NCI-H1930 (cell line): ENCODE results near the gene FUT8.
"Not testable (repeated sequence)": the region's sequence is repeated elsewhere in the genome, so short reads cannot be mapped to it uniquely, and the experiment has no call there.

Source experiments
- DNase-seq, 2 experiments: peaks; one replicate each; lab custom pipeline; 2025; lab: John Stamatoyannopoulos, UW

FUT8 gene

GRCh38 chr14:65716813-65717212 is 304.3 kb downstream of the FUT8 start:
- DNase-seq: not testable (repeated sequence)

GRCh38 chr14:65717384-65717915 is 304.9 kb downstream of the FUT8 start:
- not testable (repeated sequence) for DNase-seq

DNA sequence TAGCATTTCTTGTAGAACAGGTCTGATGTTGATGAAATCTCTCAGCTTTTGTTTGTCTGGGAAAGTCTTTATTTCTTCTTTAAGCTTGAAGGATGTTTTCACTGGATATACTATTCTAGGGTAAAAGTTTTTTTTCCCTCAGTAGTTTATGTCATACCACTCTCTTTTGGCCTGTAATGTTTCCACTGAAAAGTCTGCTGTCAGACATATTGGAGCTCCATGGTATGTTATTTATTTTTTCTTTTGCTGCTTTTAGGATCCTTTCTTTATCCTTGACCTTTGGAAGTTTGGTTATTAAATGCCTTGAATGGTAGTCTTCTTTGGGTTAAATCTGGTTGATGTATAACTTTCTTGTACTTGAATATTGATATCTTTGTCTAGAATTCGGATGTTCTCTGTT is 306.1 kb downstream of the FUT8 start:
- no peak for DNase-seq

DNA sequence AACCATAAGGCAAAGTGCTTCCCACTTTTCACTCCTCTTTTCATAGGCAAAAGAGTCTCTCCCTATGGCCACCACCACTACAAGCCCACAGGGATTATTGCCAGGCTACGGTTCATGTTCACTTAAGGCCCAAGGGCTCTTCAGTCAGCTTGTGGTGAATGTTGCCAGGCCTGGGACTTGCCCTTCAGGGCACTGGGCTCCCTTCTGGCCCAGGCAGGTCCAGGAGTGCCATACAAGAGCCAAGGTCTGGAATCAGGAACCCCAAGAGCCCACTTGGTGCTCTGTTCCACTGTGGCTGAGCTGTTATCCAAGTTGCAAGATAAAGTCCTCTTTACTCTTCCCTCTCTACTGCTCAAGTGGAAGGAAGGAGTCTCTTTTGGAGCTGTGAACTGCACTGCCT is 307.6 kb downstream of the FUT8 start:
- no peak for DNase-seq

GRCh38 chr14:65720743-65721142 is 308.2 kb downstream of the FUT8 start:
- no peak for DNase-seq

- DNase-seq: no peak
Observed at GRCh38 chr14:65723348-65723747, 310.8 kb downstream of the FUT8 start.

DNA sequence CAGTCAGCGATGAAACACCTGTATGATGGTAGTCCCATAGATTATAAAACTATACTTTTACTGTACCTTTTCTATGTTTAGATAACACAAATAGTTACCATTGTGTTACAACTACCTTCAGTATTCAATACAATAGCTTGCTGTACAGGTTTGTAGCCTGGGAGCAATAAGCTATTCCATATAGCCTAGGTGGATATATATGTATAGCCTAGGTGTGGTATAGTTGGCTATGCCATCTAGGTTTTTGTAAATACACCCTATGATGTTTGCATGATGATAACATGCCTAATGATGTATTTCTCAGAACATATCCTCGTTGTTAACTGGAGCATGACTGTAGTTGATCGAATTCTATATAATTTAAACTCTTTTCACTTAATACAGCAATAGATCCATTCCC is 316.1 kb downstream of the FUT8 start:
- no peak for DNase-seq

GRCh38 chr14:65729566-65729965 is 317.0 kb downstream of the FUT8 start:
- DNase-seq: no peak

DNA sequence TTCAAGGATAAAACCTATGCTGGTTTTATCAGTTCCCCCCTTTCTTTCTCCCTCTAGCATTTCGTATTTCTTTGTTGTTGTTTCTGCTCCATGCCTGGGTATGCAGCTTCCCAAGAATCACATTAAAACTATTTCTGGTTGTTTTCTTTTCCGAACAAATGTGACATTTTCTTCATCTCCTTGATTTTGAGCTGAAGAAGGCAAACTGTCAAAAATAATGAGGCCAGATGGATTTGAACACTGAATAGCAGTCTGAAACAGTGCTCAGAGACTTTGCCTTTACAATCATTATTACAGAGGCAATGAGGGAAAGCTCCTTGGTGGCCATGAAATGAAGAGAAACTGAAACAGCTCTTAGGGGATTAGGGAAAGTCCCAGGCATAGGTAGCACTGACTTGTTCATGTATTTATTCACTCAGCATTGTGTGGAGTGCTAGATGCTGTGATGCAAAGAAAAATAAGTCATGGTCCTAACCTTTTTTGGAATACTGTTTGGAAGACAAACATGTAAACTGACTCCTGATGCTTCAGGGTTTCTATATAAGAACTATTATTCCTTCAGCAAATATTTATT is 319.5 kb downstream of the FUT8 start:
- DNase-seq: peak in 1 of 2 experiments; percentile 48

DNA sequence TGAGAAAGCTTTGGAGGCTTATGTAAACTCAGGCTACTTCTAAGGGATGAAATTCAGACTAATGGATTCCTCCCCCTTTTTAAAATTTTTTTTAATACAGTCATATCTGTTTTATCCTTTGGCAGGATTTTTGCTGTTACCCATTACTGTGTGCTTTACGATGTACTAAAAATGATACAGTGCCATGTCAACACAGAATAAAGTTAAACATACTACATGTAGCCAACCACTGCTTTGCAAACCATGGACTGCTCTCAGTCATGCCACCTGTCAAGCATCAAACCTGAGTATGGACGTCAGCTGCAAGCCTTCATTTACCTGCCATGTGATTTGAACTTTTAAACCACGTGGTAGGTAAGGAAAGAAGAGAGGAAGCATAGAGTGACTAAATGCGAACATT is 325.8 kb downstream of the FUT8 start:
- DNase-seq: no peak

DNA sequence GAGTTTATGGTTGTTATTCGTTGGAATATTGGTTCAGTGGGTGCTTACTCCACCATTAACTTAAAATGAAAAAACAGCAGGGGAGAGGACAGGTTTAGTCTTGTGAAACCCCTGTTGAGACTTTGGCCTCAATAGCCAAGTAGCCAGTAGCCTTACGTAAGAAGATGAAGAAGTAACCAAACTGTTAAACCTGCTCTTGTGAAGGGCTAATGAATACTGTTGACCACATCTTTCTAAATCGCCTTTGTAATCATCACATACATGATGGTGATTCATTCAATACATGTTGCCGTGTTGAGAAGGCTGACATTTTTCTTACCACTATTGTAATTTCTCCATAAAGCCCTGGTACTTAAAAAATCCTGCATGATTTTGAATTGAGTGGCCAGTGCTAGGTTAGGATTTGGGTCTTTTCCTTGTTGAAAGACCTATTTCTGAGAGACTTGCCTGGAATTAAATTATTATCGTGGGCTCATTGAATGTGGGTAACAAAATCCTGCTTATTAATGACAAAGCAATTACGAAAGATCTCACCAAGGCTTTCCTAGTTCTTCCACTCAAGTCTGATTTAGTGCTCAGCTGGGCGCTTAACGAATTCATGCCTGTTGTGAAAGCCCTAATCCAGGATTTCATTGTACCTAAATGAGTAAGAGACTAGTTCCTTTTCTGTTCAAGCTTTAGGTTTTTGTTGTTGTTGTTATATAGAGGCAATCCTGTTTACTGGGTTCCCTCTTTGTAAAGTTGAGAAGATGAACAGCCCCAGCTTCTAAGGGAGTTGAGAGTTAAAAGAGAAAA is 333.1 kb downstream of the FUT8 start:
- no peak for DNase-seq

DNA sequence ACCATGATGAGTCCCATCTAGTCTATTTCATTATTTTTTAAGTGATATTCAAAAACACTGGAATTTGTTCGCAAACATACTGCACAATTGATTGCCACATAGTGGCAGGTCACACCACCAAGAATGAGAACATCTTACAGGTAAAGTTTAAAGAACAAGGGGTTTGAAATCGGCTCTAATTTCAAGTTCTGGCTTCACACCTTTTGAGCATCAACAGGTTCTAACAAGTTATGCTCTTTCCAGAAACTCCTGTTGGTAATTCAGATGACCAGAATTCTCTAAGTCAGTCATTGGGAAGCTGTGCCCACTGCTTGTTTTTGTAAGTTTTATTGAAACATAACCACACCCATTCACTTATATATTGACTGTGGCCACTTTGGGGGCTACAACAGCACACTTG is 336.3 kb downstream of the FUT8 start:
- DNase-seq: no peak

DNA sequence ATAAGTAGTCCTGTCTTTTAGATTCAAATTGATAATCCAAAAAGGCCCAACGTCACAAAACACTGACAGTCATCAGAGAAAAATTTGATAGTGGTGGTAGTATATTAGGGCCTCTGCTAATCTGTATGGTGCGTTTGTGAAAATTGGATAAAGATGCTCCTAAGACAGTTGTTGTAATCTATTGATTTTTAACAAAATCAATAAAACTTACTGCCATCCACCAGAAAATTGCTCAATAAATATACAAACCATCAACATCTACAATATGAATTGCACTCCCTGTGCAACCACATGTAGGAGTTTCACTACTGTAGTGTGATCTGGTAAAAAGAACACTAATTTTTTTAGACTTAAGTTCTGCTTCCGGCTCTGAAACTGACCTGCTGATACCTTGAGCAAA is 336.8 kb downstream of the FUT8 start:
- DNase-seq: no peak

DNA sequence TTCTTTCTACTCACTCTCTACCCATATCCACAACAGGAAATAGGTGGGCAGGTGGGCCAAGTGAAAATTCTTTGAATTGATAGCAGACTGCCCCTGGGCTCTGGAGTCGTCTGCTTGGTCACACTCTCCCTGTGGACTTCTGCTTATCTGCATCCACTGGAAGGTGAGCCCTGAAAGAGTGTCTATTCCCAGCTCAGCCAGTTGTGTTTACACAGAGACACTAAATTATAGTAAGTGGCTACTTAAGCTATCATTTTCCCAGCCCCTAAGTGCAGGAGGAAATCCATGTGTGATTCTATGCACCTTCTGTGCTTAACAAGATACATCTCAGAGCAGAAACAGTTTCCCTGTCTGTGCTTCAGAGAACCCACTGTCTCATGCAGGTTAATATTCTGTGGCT is 338.4 kb downstream of the FUT8 start:
- DNase-seq: peak; percentile 43 to 49

- DNase-seq: no peak
Observed at GRCh38 chr14:65751510-65751909, 339.0 kb downstream of the FUT8 start.

GRCh38 chr14:65753061-65753460 is 340.5 kb downstream of the FUT8 start:
- no peak for DNase-seq

DNA sequence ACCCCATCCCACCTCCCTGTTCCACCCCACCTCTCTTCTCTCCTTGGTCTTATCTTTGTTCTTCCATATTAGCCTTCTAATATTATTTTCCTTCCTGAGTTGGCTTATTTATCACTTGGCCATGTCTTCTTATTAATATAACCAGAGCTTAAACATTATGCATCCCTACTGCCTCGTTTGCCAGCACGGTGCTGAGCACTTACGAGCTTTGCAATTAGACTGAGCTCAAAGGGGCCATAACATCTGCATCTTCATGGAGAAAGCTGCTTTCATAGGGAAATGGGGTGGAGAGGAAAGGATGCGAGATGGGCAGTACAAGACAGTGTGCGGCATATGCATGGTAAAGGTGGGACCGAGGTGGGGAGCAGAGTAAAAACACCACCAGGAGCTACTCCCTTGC is 342.8 kb downstream of the FUT8 start:
- DNase-seq: no peak

- no peak for DNase-seq
Observed at GRCh38 chr14:65756880-65757279, 344.4 kb downstream of the FUT8 start.

- no peak for DNase-seq
Observed at GRCh38 chr14:65769151-65769550, 356.6 kb downstream of the FUT8 start.

DNA sequence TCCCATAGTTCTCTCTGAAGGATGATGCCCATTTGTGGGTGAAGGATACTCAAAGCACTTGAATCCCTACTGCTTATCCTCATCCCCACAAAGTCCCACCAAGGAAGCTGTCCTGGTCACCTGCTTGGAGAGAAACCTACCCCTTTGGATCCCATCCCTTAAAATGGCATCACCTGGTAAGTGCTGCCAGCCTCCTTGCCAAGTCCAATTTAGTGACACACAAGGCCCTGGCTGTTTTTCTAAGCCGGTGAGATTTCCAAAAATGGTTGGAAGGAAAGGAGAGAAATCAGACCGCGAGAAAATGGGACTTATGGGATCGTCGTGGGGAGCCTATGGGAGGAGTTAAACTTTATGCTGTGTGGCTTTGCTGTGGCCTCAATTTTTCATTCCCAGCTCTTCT is 358.2 kb downstream of the FUT8 start:
- DNase-seq: no peak

GRCh38 chr14:65771271-65771670 is 358.7 kb downstream of the FUT8 start:
- DNase-seq: no peak

- no peak for DNase-seq
Observed at GRCh38 chr14:65772466-65772865, 359.9 kb downstream of the FUT8 start.

DNA sequence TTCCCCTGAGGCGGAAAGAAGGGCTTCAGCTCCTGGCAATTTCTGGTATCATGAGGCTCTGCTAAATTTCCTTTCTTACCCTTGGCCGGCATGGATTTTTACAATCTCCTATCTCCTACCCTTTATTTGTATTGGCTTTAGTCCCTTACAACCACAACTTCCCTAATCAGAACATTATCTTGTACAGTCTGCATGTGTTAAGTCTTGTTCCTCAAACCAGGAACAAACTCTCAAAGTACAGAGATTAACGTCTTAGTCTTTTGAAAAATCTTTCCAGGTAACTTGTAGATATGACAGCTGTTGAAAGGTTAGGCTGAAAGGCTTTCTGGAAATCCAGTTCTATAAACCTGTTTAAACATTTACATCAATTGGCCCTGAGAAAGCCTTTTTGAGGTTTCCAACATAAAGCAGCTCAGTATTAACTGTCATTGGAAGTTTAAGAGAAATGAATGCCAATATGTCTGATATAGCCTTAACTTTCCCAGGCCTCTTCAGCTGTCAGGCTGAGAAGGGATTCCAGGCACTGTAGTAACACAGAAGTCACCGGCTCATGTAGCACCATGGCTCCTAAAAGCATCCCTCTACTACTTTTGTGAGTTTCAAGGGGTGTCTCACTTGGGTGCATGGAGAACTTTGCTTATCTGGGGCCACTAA is 360.5 kb downstream of the FUT8 start:
- no peak for DNase-seq
